OCI-LY1 (cell line): ENCODE data around the gene C19orf33.
"Not testable (repeated sequence)": the region's sequence is repeated elsewhere in the genome, so short reads cannot be mapped to it uniquely, and the experiment has no call there.

Source experiments
- H2AFZ ChIP-seq: fragments of 200-600 bp; sonication (generic), shearing (Covaris generic); 2 replicates; pipeline ENCODE4 v1.6.0; 2014; ENCODE audit warnings: antibody characterized with exemption, mild to moderate bottlenecking, low read length
- H3F3A ChIP-seq: fragments of 200-600 bp; sonication (generic), shearing (Covaris generic); 2 replicates; pipeline ENCODE4 v1.6.0; 2014; ENCODE audit warnings: mild to moderate bottlenecking, antibody characterized with exemption, low read length, moderate library complexity; ENCODE audit not compliant: insufficient read depth
- H3K27ac ChIP-seq: fragments of 200-600 bp; sonication (generic); 2 replicates; pipeline ENCODE4 v1.5.1; 2014; ENCODE audit warnings: low read length, mixed run types, mild to moderate bottlenecking, low read depth; ENCODE audit not compliant: poor library complexity, severe bottlenecking
- H3K27me3 ChIP-seq: fragments of 200-600 bp; sonication (generic); 2 replicates; pipeline ENCODE4 v1.6.0; 2014; ENCODE audit warnings: antibody characterized with exemption, mild to moderate bottlenecking, low read length, moderate library complexity; ENCODE audit not compliant: insufficient read depth
- H3K36me3 ChIP-seq: fragments of 200-600 bp; sonication (generic); 2 replicates; pipeline ENCODE4 v1.6.1; 2014; ENCODE audit warnings: mild to moderate bottlenecking, antibody characterized with exemption, low read length, moderate library complexity, mixed read lengths; ENCODE audit not compliant: insufficient read depth
- H3K4me1 ChIP-seq: fragments of 200-600 bp; sonication (generic); 2 replicates; pipeline ENCODE4 v1.5.1; 2014; ENCODE audit warnings: mild to moderate bottlenecking, low read length, moderate library complexity; ENCODE audit not compliant: insufficient read depth, severe bottlenecking
- H3K4me2 ChIP-seq: fragments of 200-600 bp; sonication (generic), shearing (Covaris generic); 2 replicates; pipeline ENCODE4 v1.6.1; 2014; ENCODE audit warnings: low read length
- H3K4me3 ChIP-seq: fragments of 200-600 bp; sonication (generic); 2 replicates; pipeline ENCODE4 v1.5.1; 2014; ENCODE audit warnings: low read length, low read depth, mild to moderate bottlenecking, mixed read lengths; ENCODE audit not compliant: poor library complexity, severe bottlenecking
- H3K79me2 ChIP-seq: fragments of 200-600 bp; shearing (Covaris generic); 2 replicates; pipeline ENCODE4 v1.6.1; 2016; ENCODE audit warnings: mixed run types, low read length, mixed read lengths; ENCODE audit not compliant: insufficient read depth
- H3K9ac ChIP-seq: fragments of 200-600 bp; sonication (generic), shearing (Covaris generic); 2 replicates; pipeline ENCODE4 v1.6.1; 2014; ENCODE audit warnings: mild to moderate bottlenecking, low read length, mixed read lengths
- H3K9me2 ChIP-seq: fragments of 200-600 bp; sonication (generic), shearing (Covaris generic); 2 replicates; pipeline ENCODE4 v1.6.1; 2014; ENCODE audit warnings: low read depth, mild to moderate bottlenecking, low read length, mixed read lengths
- H3K9me3 ChIP-seq: fragments of 200-600 bp; shearing (Covaris generic); 2 replicates; pipeline ENCODE4 v1.6.1; 2014; ENCODE audit warnings: low read length, mixed read lengths
- H4K20me1 ChIP-seq: fragments of 200-600 bp; sonication (generic), shearing (Covaris generic); 2 replicates; pipeline ENCODE4 v1.6.0; 2016; ENCODE audit warnings: mild to moderate bottlenecking, low read length; ENCODE audit not compliant: insufficient read depth
- EZH2 ChIP-seq: fragments of 200-600 bp; sonication (generic), shearing (Covaris generic); IDR thresholded peaks from 2 replicates; pipeline ENCODE4 v1.8.0; 2017; ENCODE audit warnings: borderline replicate concordance, mixed run types, mild to moderate bottlenecking, antibody characterized with exemption, low read length, moderate library complexity, mixed read lengths
- TF ChIP-seq, protein P1 (sequence below): fragments of 200-600 bp; sonication (generic), shearing (Covaris generic); IDR thresholded peaks from 2 replicates; pipeline ENCODE4 v1.5.1; 2017; ENCODE audit warnings: mild to moderate bottlenecking, antibody characterized with exemption, low read length, moderate library complexity, mixed read lengths

Gene C19orf33

GRCh38 chr19:38303517-38304351, at the start of gene C19orf33:
Gene C19orf33 (plus strand): TSS chr19:38304251. CDS start chr19:38304262, 11 bp downstream.
- Histone ChIP-seq H3F3A (no peaks in the 10 kb centered on the region), H3K9me3 (no peaks in the 10 kb centered on the region), H3K4me1 (no peaks in the 10 kb centered on the region), H3K4me3 (no peak within 1 kb of the TSS), H3K9me2 (no peaks in the 10 kb centered on the region), H3K9ac (no peak within 1 kb of the TSS), H4K20me1 (no peaks in the 10 kb centered on the region), H3K27ac (no peak within 1 kb of the TSS), H3K4me2 (no peak within 1 kb of the TSS), H2AFZ (no peak within 1 kb of the TSS), H3K79me2 (no peaks in the 10 kb centered on the region), H3K27me3 (no peaks in the 10 kb centered on the region), H3K36me3 (peaks cover 15% of the 10 kb centered on the region)
- TF ChIP-seq EZH2 = no peak
- TF ChIP-seq, protein P1, sequence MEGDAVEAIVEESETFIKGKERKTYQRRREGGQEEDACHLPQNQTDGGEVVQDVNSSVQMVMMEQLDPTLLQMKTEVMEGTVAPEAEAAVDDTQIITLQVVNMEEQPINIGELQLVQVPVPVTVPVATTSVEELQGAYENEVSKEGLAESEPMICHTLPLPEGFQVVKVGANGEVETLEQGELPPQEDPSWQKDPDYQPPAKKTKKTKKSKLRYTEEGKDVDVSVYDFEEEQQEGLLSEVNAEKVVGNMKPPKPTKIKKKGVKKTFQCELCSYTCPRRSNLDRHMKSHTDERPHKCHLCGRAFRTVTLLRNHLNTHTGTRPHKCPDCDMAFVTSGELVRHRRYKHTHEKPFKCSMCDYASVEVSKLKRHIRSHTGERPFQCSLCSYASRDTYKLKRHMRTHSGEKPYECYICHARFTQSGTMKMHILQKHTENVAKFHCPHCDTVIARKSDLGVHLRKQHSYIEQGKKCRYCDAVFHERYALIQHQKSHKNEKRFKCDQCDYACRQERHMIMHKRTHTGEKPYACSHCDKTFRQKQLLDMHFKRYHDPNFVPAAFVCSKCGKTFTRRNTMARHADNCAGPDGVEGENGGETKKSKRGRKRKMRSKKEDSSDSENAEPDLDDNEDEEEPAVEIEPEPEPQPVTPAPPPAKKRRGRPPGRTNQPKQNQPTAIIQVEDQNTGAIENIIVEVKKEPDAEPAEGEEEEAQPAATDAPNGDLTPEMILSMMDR = no peak

DNA sequence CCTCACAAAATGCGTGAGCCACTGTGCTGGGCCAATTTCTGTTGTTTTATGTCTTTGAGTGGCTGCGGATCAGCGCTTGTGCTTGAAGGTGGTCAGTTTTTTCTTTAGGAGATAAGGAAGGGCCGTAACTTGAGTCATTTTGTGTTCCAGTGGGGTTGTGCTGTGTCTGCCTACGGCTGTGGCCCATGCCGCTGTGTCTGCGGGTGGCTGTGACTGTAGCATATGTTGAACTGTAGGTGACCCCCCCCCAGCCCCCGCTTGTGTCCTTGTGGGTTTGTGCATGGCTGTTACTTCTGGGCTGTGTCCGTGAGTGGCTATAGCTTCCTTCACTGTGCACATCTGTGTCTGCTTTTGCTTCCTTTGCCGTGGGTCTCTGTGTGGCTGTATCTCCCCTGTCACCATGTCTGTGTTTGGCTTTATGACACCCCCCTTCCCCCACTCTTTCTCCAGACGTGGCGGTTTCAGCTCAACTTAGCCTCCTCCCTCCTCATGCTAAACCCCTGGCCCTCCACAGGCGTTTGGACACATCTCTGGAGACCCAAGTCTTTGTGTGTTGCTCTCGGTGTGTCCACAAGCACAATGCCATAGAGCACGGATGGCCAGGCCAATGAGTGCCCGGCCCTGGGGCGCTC, 48.6 kb upstream of the C19orf33 start:
- Histone ChIP-seq H3K79me2 (no peaks in the 10 kb centered on the region), H3K27ac (no peak overlapping the region), H3K9me2 (no peaks in the 10 kb centered on the region), H3K4me3 (no peak overlapping the region), H3F3A (no peaks in the 10 kb centered on the region), H3K36me3 (no peaks in the 10 kb centered on the region), H3K4me1 (no peaks in the 10 kb centered on the region), H3K4me2 (no peak overlapping the region), H2AFZ (no peak overlapping the region), H3K9ac (no peak overlapping the region), H3K9me3 (no peaks in the 10 kb centered on the region), H4K20me1 (no peaks in the 10 kb centered on the region), H3K27me3 (no peaks in the 10 kb centered on the region; the same call in 1 of the 2 replicates)
- TF ChIP-seq, protein P1 = no peak

GRCh38 chr19:38261942-38262341, 42.1 kb upstream of the C19orf33 start:
- H3K27me3 ChIP-seq, H3K4me2 ChIP-seq, H3K9me3 ChIP-seq, H3F3A ChIP-seq, H3K27ac ChIP-seq, H3K4me3 ChIP-seq, H3K36me3 ChIP-seq, H2AFZ ChIP-seq, H3K9me2 ChIP-seq, H4K20me1 ChIP-seq, H3K9ac ChIP-seq: not testable (repeated sequence)
- peaks cover 23% of the 10 kb centered on the region for H3K4me1 ChIP-seq
- peaks cover 10% of the 10 kb centered on the region; the same call in 1 of the 2 replicates for H3K79me2 ChIP-seq
